ENCODE results near the gene ZNF157. TPM values are rescaled to one million over a fixed set of nuclear protein-coding genes. Genes with fewer than 3 reads are reported as not detected.

The ZNF157 gene
- polyA plus RNA-seq, 1 experiment, result 0.07 TPM

DNA sequence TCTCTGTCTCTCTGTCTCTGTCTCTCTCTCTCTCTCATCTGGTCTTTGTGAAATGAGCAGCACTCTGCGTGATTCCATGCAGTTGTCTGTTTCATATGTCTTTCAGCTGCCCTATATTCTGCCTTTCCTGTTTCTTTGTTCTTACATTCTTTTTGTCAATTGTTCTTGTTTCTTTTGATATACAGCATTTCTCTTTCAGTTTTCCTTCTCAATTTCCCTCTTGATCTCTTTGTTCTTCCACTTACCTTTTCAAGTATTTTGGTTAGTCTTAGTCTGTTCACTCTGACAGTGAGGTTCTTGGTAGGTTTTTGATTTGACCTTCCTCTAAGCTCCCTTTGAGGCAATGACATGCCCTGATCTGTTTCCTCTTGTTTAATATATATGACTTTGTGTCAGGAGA is 20.4 kb downstream of the ZNF157 start:
- no peak overlapping the region for H3K27ac ChIP-seq (ENCODE audit: low read depth, low read length)
- CTCF ChIA-PET, result no interaction called here
- H3K4me3 ChIP-seq (ENCODE audit: low read depth, low read length), result no peak overlapping the region
- no peaks in the 10 kb centered on the region for H3K27me3 ChIP-seq (ENCODE audit: control insufficient read depth, insufficient read depth, low read length)
- POLR2A ChIA-PET, result no interaction called here
- no peak for DNase-seq (ENCODE audit: low read depth, low spot score)
- TF ChIP-seq, protein P1, sequence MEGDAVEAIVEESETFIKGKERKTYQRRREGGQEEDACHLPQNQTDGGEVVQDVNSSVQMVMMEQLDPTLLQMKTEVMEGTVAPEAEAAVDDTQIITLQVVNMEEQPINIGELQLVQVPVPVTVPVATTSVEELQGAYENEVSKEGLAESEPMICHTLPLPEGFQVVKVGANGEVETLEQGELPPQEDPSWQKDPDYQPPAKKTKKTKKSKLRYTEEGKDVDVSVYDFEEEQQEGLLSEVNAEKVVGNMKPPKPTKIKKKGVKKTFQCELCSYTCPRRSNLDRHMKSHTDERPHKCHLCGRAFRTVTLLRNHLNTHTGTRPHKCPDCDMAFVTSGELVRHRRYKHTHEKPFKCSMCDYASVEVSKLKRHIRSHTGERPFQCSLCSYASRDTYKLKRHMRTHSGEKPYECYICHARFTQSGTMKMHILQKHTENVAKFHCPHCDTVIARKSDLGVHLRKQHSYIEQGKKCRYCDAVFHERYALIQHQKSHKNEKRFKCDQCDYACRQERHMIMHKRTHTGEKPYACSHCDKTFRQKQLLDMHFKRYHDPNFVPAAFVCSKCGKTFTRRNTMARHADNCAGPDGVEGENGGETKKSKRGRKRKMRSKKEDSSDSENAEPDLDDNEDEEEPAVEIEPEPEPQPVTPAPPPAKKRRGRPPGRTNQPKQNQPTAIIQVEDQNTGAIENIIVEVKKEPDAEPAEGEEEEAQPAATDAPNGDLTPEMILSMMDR (IDR thresholded peaks at IDR 0.05; ENCODE audit: low read depth, low read length), result no peak
- no peaks in the 10 kb centered on the region for H3K9me3 ChIP-seq (ENCODE audit: control insufficient read depth, insufficient read depth, low read length)

DNA sequence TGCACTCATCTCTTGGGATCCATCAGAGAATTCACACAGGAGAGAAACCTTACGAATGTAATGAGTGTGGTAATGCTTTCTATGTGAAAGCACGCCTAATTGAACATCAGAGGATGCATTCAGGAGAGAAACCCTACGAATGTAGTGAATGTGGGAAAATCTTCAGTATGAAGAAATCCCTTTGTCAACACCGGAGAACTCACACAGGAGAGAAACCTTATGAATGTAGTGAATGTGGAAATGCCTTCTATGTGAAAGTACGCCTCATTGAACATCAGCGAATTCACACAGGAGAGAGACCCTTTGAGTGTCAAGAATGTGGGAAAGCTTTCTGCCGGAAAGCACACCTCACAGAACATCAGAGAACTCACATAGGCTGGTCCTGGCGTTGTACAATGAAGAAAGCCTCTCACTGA is 42.8 kb downstream of the ZNF157 start:
- H3K27ac ChIP-seq (ENCODE audit: low read depth, low read length), result no peak overlapping the region
- no peak for DNase-seq (ENCODE audit: low read depth, low spot score)
- POLR2A ChIA-PET, result no interaction called here
- TF ChIP-seq, protein P1 (IDR thresholded peaks at IDR 0.05; ENCODE audit: low read depth, low read length), result no peak
- H3K9me3 ChIP-seq (ENCODE audit: control insufficient read depth, insufficient read depth, low read length), result peaks cover 15% of the 10 kb centered on the region
- no peaks in the 10 kb centered on the region for H3K27me3 ChIP-seq (ENCODE audit: control insufficient read depth, insufficient read depth, low read length)
- no peak overlapping the region for H3K4me3 ChIP-seq (ENCODE audit: low read depth, low read length)
- CTCF ChIA-PET, result no interaction called here

- Histone ChIP-seq H3K4me3 (ENCODE audit: low read depth, low read length) (no peak overlapping the region), H3K27ac (ENCODE audit: low read depth, low read length) (no peak overlapping the region), H3K9me3 (ENCODE audit: control insufficient read depth, insufficient read depth, low read length) (no peaks in the 10 kb centered on the region), H3K27me3 (ENCODE audit: control insufficient read depth, insufficient read depth, low read length) (no peaks in the 10 kb centered on the region)
- ChIA-PET POLR2A (no interaction called here), CTCF (no interaction called here)
- no peak for DNase-seq (ENCODE audit: low read depth, low spot score)
- TF ChIP-seq, protein P1 (IDR thresholded peaks at IDR 0.05; ENCODE audit: low read depth, low read length), result no peak
These were observed 49.9 kb downstream of the ZNF157 start for GRCh38 chrX:47420265-47420664.

GRCh38 chrX:47420962-47421361 is 50.6 kb downstream of the ZNF157 start:
- TF ChIP-seq, protein P1 (IDR thresholded peaks at IDR 0.05; ENCODE audit: low read depth, low read length), result no peak
- DNase-seq (ENCODE audit: low read depth, low spot score), result no peak
- ChIA-PET POLR2A (no interaction called here), CTCF (no interaction called here)
- Histone ChIP-seq H3K4me3 (ENCODE audit: low read depth, low read length) (no peak overlapping the region), H3K27me3 (ENCODE audit: control insufficient read depth, insufficient read depth, low read length) (no peaks in the 10 kb centered on the region), H3K9me3 (ENCODE audit: control insufficient read depth, insufficient read depth, low read length) (no peaks in the 10 kb centered on the region), H3K27ac (ENCODE audit: low read depth, low read length) (no peak overlapping the region)

DNA sequence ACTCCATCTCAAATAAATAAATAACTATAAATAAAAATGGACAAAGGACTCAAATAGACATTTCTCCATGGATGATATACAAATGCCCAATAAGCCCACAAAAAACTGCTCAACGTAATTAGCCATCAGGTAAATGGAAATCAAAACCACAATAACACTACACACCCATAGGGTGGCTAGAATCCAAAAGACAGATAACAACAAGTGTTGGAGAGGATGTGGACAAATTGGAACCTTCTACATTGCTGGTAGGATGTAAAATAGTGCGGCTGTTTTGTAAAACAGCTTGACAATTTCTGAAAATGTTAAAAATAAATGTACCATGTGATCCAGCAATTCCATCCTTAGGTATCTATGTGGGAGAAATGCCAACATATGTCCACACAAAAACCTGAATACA is 52.1 kb downstream of the ZNF157 start:
- Histone ChIP-seq H3K4me3 (ENCODE audit: low read depth, low read length) (no peak overlapping the region), H3K27ac (ENCODE audit: low read depth, low read length) (no peak overlapping the region), H3K27me3 (ENCODE audit: control insufficient read depth, insufficient read depth, low read length) (no peaks in the 10 kb centered on the region), H3K9me3 (ENCODE audit: control insufficient read depth, insufficient read depth, low read length) (no peaks in the 10 kb centered on the region)
- TF ChIP-seq, protein P1 (IDR thresholded peaks at IDR 0.05; ENCODE audit: low read depth, low read length), result no peak
- ChIA-PET POLR2A (no interaction called here), CTCF (no interaction called here)
- no peak for DNase-seq (ENCODE audit: low read depth, low spot score)
